H54 (cell line): ENCODE results near the gene ARMC2.
"Not testable (repeated sequence)": the region's sequence is repeated elsewhere in the genome, so short reads cannot be mapped to it uniquely, and the experiment has no call there.

Experiments
- DNase-seq: peaks from one replicate; pipeline ENCODE4 v3.0.0; 2011; ENCODE audit warnings: low spot score, mixed read lengths; ENCODE audit not compliant: insufficient read length
- FAIRE-seq: peaks from 3 replicates; lab custom pipeline; 2011; peaks lifted over from hg19 to GRCh38; lab: Jason Lieb, UNC
- POLR2A ChIP-seq: IDR thresholded peaks from 2 replicates; pipeline ENCODE4 v1.6.1; 2011; ENCODE audit warnings: low read depth, mild to moderate bottlenecking, low read length

Gene ARMC2

GRCh38 chr6:108955329-108955949 is 107.2 kb downstream of the ARMC2 start:
- DNase-seq = no peak
- no peak for FAIRE-seq
- TF ChIP-seq POLR2A = no peak

- TF ChIP-seq POLR2A = no peak
- FAIRE-seq (no peak), DNase-seq (no peak)
Measured at GRCh38 chr6:108957221-108957620, 109.0 kb downstream of the ARMC2 start.

- no peak for DNase-seq
- no peak for FAIRE-seq
Measured at GRCh38 chr6:108958900-108959770, 110.9 kb downstream of the ARMC2 start.

GRCh38 chr6:108959972-108960582 is 111.9 kb downstream of the ARMC2 start:
- TF ChIP-seq POLR2A = no peak
- FAIRE-seq (no peak), DNase-seq (no peak)

More at GRCh38 chr6:108958900-108959770, 110.9 kb downstream of the ARMC2 start:
- no peak for TF ChIP-seq POLR2A

GRCh38 chr6:108960601-108961000 is 112.4 kb downstream of the ARMC2 start:
- TF ChIP-seq POLR2A = no peak
- DNase-seq = no peak
- no peak for FAIRE-seq

GRCh38 chr6:108961077-108961476 is 112.9 kb downstream of the ARMC2 start:
- no peak for TF ChIP-seq POLR2A
- no peak for DNase-seq
- FAIRE-seq = no peak

GRCh38 chr6:108961985-108962384 is 113.8 kb downstream of the ARMC2 start:
- no peak for DNase-seq
- FAIRE-seq = no peak
- TF ChIP-seq POLR2A = no peak

- no peak for TF ChIP-seq POLR2A
- no peak for FAIRE-seq
- DNase-seq = no peak
Measured at GRCh38 chr6:108966251-108966650, 118.0 kb downstream of the ARMC2 start.

GRCh38 chr6:108966855-108967755 is 118.9 kb downstream of the ARMC2 start:
- peak; percentile 26 for DNase-seq
- TF ChIP-seq POLR2A = no peak
- FAIRE-seq = no peak

GRCh38 chr6:108968325-108969316 is 120.4 kb downstream of the ARMC2 start:
- no peak for FAIRE-seq
- DNase-seq = no peak
- no peak for TF ChIP-seq POLR2A

GRCh38 chr6:108969776-108970175 is 121.6 kb downstream of the ARMC2 start:
- no peak for DNase-seq
- TF ChIP-seq POLR2A = no peak
- no peak for FAIRE-seq

GRCh38 chr6:108974201-108974600 is 126.0 kb downstream of the ARMC2 start:
- no peak for FAIRE-seq
- no peak for DNase-seq
- no peak for TF ChIP-seq POLR2A

- DNase-seq, FAIRE-seq: not testable (repeated sequence)
Measured at GRCh38 chr6:108978638-108979037, 130.4 kb downstream of the ARMC2 start.
